IMR-90 (cell line): ENCODE data around the gene PIGP. TPM values are rescaled to one million over a fixed set of nuclear protein-coding genes. Genes with fewer than 3 reads are reported as not detected.

Experiments
- ATAC-seq: fragments of 200-7000 bp; cut with Tn5 transposase; 2 replicates; pipeline ENCODE4 v1.9.1; 2020; ENCODE audit warnings: low read depth, mild to moderate bottlenecking, moderate library complexity
- BruUV-seq: library from RNA; stranded (reverse); fragments of 400-500 nt; replicated peaks from 2 replicates; lab custom pipeline; 2021; lab: Mats Ljungman, UMichigan
- CTCF ChIA-PET: fragments of 300-600 bp; formaldehyde crosslinking; extraction: SDS; loops from one replicate; lab custom pipeline; 2021; ENCODE audit warnings: antibody characterized with exemption; lab: Yijun Ruan, JAX
- POLR2A ChIA-PET: fragments of 300-600 bp; sonication (Branson Sonifier 250); formaldehyde crosslinking; loops from one replicate; lab custom pipeline; 2022; ENCODE audit warnings: antibody characterized with exemption; ENCODE audit not compliant: unreplicated experiment; lab: Charles Lee
- DNase-seq: peaks from one replicate; pipeline ENCODE4 v3.0.0; 2013
- H2AFZ ChIP-seq: replicated peaks from 2 replicates; pipeline ENCODE3; 2013; ENCODE audit warnings: low read length, mild to moderate bottlenecking; ENCODE audit not compliant: poor library complexity
- H2AK5ac ChIP-seq: 2 replicates; pipeline ENCODE4 v1.6.1; 2013; ENCODE audit warnings: low read depth, low read length, inconsistent platforms
- H2AK9ac ChIP-seq: replicated peaks from 2 replicates; pipeline ENCODE3; 2013; ENCODE audit warnings: mild to moderate bottlenecking, low read depth, low read length, moderate library complexity; ENCODE audit not compliant: poor library complexity
- H2BK120ac ChIP-seq: 2 replicates; pipeline ENCODE4 v1.6.1; 2013; ENCODE audit warnings: low read depth, low read length, inconsistent platforms
- H2BK15ac ChIP-seq: 3 replicates; pipeline ENCODE4 v1.6.1; 2013; ENCODE audit warnings: low read depth, low read length, inconsistent platforms
- H2BK20ac ChIP-seq: 2 replicates; pipeline ENCODE4 v1.6.1; 2013; ENCODE audit warnings: low read depth, mild to moderate bottlenecking, inconsistent platforms, low read length, moderate library complexity
- H2BK5ac ChIP-seq: 2 replicates; pipeline ENCODE4 v1.6.1; 2013; ENCODE audit warnings: mild to moderate bottlenecking, low read depth, low read length, inconsistent platforms; ENCODE audit not compliant: poor library complexity, severe bottlenecking
- H3K14ac ChIP-seq: replicated peaks from 2 replicates; pipeline ENCODE4 v1.6.1; 2013; ENCODE audit warnings: low read depth, low read length, inconsistent platforms
- H3K18ac ChIP-seq: 2 replicates; pipeline ENCODE4 v1.6.1; 2013; ENCODE audit warnings: low read depth, low read length, control low read depth
- H3K23ac ChIP-seq: 2 replicates; pipeline ENCODE4 v1.6.1; 2013; ENCODE audit warnings: low read depth, low read length, inconsistent platforms
- H3K27ac ChIP-seq: 2 replicates; pipeline ENCODE4 v1.5.1; 2013; ENCODE audit warnings: mild to moderate bottlenecking, control low read depth, low read length; ENCODE audit not compliant: insufficient read depth
- H3K27me3 ChIP-seq: 2 replicates; pipeline ENCODE4 v1.6.1; 2013; ENCODE audit warnings: low read length; ENCODE audit not compliant: control insufficient read depth, insufficient read depth
- H3K36me3 ChIP-seq: 2 replicates; pipeline ENCODE4 v1.6.1; 2013; ENCODE audit warnings: low read length, mixed read lengths; ENCODE audit not compliant: control insufficient read depth, insufficient read depth
- H3K4ac ChIP-seq: 2 replicates; pipeline ENCODE4 v1.6.1; 2013; ENCODE audit warnings: low read depth, low read length, inconsistent platforms
- H3K4me1 ChIP-seq: 2 replicates; pipeline ENCODE4 v1.6.1; 2013; ENCODE audit warnings: low read length, mixed read lengths; ENCODE audit not compliant: control insufficient read depth, insufficient read depth
- H3K4me2 ChIP-seq: 2 replicates; pipeline ENCODE4 v1.6.1; 2013; ENCODE audit warnings: low read depth, mild to moderate bottlenecking, control low read depth, low read length, moderate library complexity
- H3K4me3 ChIP-seq: 2 replicates; pipeline ENCODE4 v1.5.1; 2013; ENCODE audit warnings: low read depth, mild to moderate bottlenecking, control low read depth, low read length, moderate library complexity; ENCODE audit not compliant: insufficient read depth
- H3K56ac ChIP-seq: 2 replicates; pipeline ENCODE4 v1.6.1; 2013; ENCODE audit warnings: low read length, inconsistent platforms; ENCODE audit not compliant: insufficient read depth; ENCODE audit errors: extremely low read depth
- H3K79me1 ChIP-seq, 2 experiments: 2 replicates each; pipeline ENCODE4 v1.6.1; 2013; ENCODE audit warnings: low read length in 2 of 2, inconsistent platforms in 1 of 2, low read depth in 1 of 2
- H3K9ac ChIP-seq: 2 replicates; pipeline ENCODE4 v1.6.1; 2013; ENCODE audit warnings: low read depth, low read length, control low read depth
- H3K9me1 ChIP-seq: 2 replicates; pipeline ENCODE4 v1.6.1; 2013; ENCODE audit warnings: low read length, inconsistent platforms; ENCODE audit not compliant: insufficient read depth
- H3K9me3 ChIP-seq: 2 replicates; pipeline ENCODE4 v1.6.1; 2013; ENCODE audit warnings: low read length; ENCODE audit not compliant: control insufficient read depth, insufficient read depth
- H4K20me1 ChIP-seq: 2 replicates; pipeline ENCODE4 v1.6.1; 2013; ENCODE audit warnings: low read length, inconsistent platforms; ENCODE audit not compliant: insufficient read depth
- H4K5ac ChIP-seq: 2 replicates; pipeline ENCODE4 v1.6.1; 2013; ENCODE audit warnings: mild to moderate bottlenecking, low read depth, low read length, control low read depth
- H4K8ac ChIP-seq, 2 experiments: 2 replicates each; pipeline ENCODE4 v1.6.1; 2013; ENCODE audit warnings: low read depth in 2 of 2, low read length in 2 of 2, control low read depth in 1 of 2, inconsistent platforms in 1 of 2
- H4K91ac ChIP-seq: 2 replicates; pipeline ENCODE4 v1.6.1; 2013; ENCODE audit warnings: low read depth, low read length, inconsistent platforms; ENCODE audit not compliant: insufficient read depth
- BHLHE40 ChIP-seq: fragments of 150-350 bp; IDR thresholded peaks from 2 replicates; pipeline ENCODE4 v1.6.1; 2016; ENCODE audit warnings: mild to moderate bottlenecking, low read depth, low read length
- CTCF ChIP-seq: conservative IDR thresholded peaks from 2 replicates; pipeline ENCODE4 v1.5.1; 2012; ENCODE audit warnings: mild to moderate bottlenecking, low read depth, low read length, improper control_type of control experiment
- FOS ChIP-seq: fragments of 150-350 bp; IDR thresholded peaks from 2 replicates; pipeline ENCODE4 v1.6.1; 2016; ENCODE audit warnings: low read depth, low read length
- MXI1 ChIP-seq: IDR thresholded peaks from 2 replicates; pipeline ENCODE4 v1.6.1; 2012; ENCODE audit warnings: low read depth, mild to moderate bottlenecking, low read length, moderate library complexity, borderline replicate concordance
- NFE2L2 ChIP-seq: fragments of 150-350 bp; IDR thresholded peaks from 2 replicates; pipeline ENCODE4 v1.6.1; 2016; ENCODE audit warnings: low read depth, mild to moderate bottlenecking, low read length
- RAD21 ChIP-seq: IDR thresholded peaks from 2 replicates; pipeline ENCODE4 v1.6.1; 2012; ENCODE audit warnings: low read length, improper control_type of control experiment
- RFX5 ChIP-seq: IDR thresholded peaks from 2 replicates; pipeline ENCODE4 v1.8.0; 2012; ENCODE audit warnings: low read depth, mild to moderate bottlenecking, low read length, moderate library complexity
- WGBS, 2 experiments: methylation state at CpG; one replicate each; pipeline versions ENCODE4 v1.1.5 to v1.1.7; 2013; ENCODE audit warnings: missing lambda C conversion rate in 2 of 2; ENCODE audit not compliant: insufficient read length in 1 of 2; ENCODE audit errors: extremely low coverage in 2 of 2; 5-methylcytosine and 5-hydroxymethylcytosine counted together
- dilution Hi-C: fragments of 300-500 bp; cut with HindIII; formaldehyde crosslinking; loops from one replicate; pipeline ENCODE4 v1.14.3; 2018; ENCODE audit warnings: low sequenced_read_pairs; ENCODE audit not compliant: unreplicated experiment
- in situ Hi-C: fragments of 300-500 bp; cut with MboI; formaldehyde crosslinking; loops from 3 replicates; pipeline ENCODE4 v1.14.3; 2019; ENCODE audit warnings: low sequenced_read_pairs, inconsistent platforms, mixed read lengths
- intact Hi-C: fragments of 100-400 bp; cut with micrococcal nuclease; formaldehyde crosslinking; loops from 2 replicates; pipeline ENCODE4 v1.10.0; 2022
- polyA plus RNA-seq, 3 experiments: library from polyadenylated mRNA; depleted of rRNA; stranded (reverse); fragments of >200 nt; gene quantifications; 2 replicates each; pipeline ENCODE4 v1.2.3, GENCODE V29; 2012; ENCODE audit warnings: low replicate concordance in 1 of 3
- total RNA-seq: library from RNA; depleted of rRNA; stranded (reverse); fragments of >200 nt; gene quantifications from 2 replicates; pipeline ENCODE4 v1.2.3, GENCODE V29; 2012

PIGP gene
- total and polyA plus RNA-seq, 2 of the 4 experiments (the other 2 are of a cell fraction): 4.1 to 15.4 TPM

- H3K79me1 ChIP-seq: no peaks in the 10 kb centered on the region
- no peak overlapping the region for H3K18ac ChIP-seq
- no peak overlapping the region for H4K5ac ChIP-seq
- no peak overlapping the region for H2BK20ac ChIP-seq
- intact Hi-C loops: no loop called here
- no peak overlapping the region for H2BK120ac ChIP-seq
- POLR2A ChIA-PET: no interaction called here
- no peak overlapping the region for H3K23ac ChIP-seq
- no peak overlapping the region for H2BK5ac ChIP-seq
- H4K20me1 ChIP-seq: no peaks in the 10 kb centered on the region
- no peak overlapping the region for H3K4ac ChIP-seq
- peaks cover 3% of the 10 kb centered on the region for H3K27me3 ChIP-seq
- no peak overlapping the region for H3K4me2 ChIP-seq
- no peaks in the 10 kb centered on the region for H3K9me1 ChIP-seq
- in situ Hi-C loops: no loop called here
- CTCF ChIA-PET: no interaction called here
- no peak overlapping the region for H2BK15ac ChIP-seq
- ATAC-seq (no peak), DNase-seq (no peak)
- no peak for TF ChIP-seq FOS
- no peak for TF ChIP-seq MXI1
- no peak for TF ChIP-seq BHLHE40
- TF ChIP-seq RFX5: no peak
- TF ChIP-seq CTCF: no peak
- TF ChIP-seq RAD21: no peak
- no peak for TF ChIP-seq NFE2L2
- H2AFZ ChIP-seq: no peak overlapping the region
- H3K27ac ChIP-seq: no peak overlapping the region
- H3K36me3 ChIP-seq: no peaks in the 10 kb centered on the region
- H3K14ac ChIP-seq: no peak overlapping the region
- no peak overlapping the region for H4K91ac ChIP-seq
- no TSS peak for BruUV-seq
- no peaks in the 10 kb centered on the region for H3K9me3 ChIP-seq
- H4K8ac ChIP-seq: no peak overlapping the region
- H2AK5ac ChIP-seq: no peak overlapping the region
- no peak overlapping the region for H3K56ac ChIP-seq
- dilution Hi-C loops: no loop called here
- no peak overlapping the region for H3K4me3 ChIP-seq
- no peak overlapping the region for H3K9ac ChIP-seq
- no peak overlapping the region for H2AK9ac ChIP-seq
- WGBS, 2 experiments: no CpG with 5 or more reads among the region's 4 CpGs
- no peaks in the 10 kb centered on the region for H3K4me1 ChIP-seq
Observed at GRCh38 chr21:37047079-37047478, 25.8 kb downstream of the PIGP start.
